DMS114 treated with DMSO at 0.1 percent for 48 hours (cell line): Measurements from ENCODE around the gene APOBEC3H.

Experiments used
- DNase-seq: peaks from one replicate; lab custom pipeline; 2025; ENCODE audit not compliant: unreplicated experiment; lab: John Stamatoyannopoulos, UW

Gene APOBEC3H

DNA sequence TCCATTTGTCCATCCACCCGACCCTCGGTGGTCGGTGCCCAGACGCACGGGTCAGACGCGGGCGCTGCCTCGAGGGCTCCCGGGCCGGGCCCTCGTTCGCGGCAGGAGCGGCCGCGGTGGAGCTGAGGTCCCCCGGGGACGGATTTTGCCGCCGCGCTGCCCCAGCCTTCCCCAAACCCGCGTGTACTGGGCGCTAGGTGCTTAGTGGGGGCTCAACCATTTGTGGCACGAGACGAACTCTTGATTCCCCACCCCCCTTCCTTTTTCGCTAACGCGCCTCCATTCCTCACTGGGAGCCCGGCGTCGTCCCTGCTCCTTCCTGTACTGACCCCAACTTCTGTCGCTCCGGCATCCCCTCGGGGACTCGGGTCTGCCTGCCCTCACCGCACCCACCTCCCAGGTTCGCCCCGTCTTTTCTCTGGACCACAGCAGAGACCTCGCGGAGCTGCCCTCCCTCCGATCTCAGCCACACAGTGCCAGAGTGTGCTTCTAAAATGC is 56.2 kb downstream of the APOBEC3H start:
- DNase-seq, result no peak
